ENCODE results near the gene RBCK1.

The RBCK1 gene

GRCh38 chr20:402496-402885, 5.6 kb upstream of the RBCK1 start:
- Histone ChIP-seq H3K4me3 (ENCODE audit: low read depth, low read length) (no peak overlapping the region), H3K27me3 (no peaks in the 10 kb centered on the region), H3K36me3 (no peaks in the 10 kb centered on the region), H3K4me1 (no peaks in the 10 kb centered on the region; the same call in 1 of the 2 replicates), H3K9me3 (no peaks in the 10 kb centered on the region)
- no peak for TF ChIP-seq CTCF (IDR thresholded peaks at IDR 0.05; ENCODE audit: low read depth, low read length)
- DNase-seq = no peak

- Histone ChIP-seq H3K36me3 (no peaks in the 10 kb centered on the region), H3K27me3 (no peaks in the 10 kb centered on the region), H3K9me3 (no peaks in the 10 kb centered on the region), H3K4me3 (ENCODE audit: low read depth, low read length) (no peak overlapping the region), H3K4me1 (no peaks in the 10 kb centered on the region; the same call in 1 of the 2 replicates)
- no peak for DNase-seq
- no peak for TF ChIP-seq CTCF (IDR thresholded peaks at IDR 0.05; ENCODE audit: low read depth, low read length)
Observed at GRCh38 chr20:402898-403581, 5.1 kb upstream of the RBCK1 start.

- no peak overlapping the region for H3K4me3 ChIP-seq (ENCODE audit: low read depth, low read length)
- no peak for DNase-seq
- H3K27me3 ChIP-seq = no peaks in the 10 kb centered on the region
- no peaks in the 10 kb centered on the region; the same call in 1 of the 2 replicates for H3K4me1 ChIP-seq
- H3K9me3 ChIP-seq = no peaks in the 10 kb centered on the region
- no peaks in the 10 kb centered on the region for H3K36me3 ChIP-seq
- TF ChIP-seq CTCF (IDR thresholded peaks at IDR 0.05; ENCODE audit: low read depth, low read length) = no peak
Observed at GRCh38 chr20:403582-403957, 4.5 kb upstream of the RBCK1 start.

- no peak for TF ChIP-seq CTCF (IDR thresholded peaks at IDR 0.05; ENCODE audit: low read depth, low read length)
- Histone ChIP-seq H3K27me3 (no peaks in the 10 kb centered on the region), H3K36me3 (no peaks in the 10 kb centered on the region), H3K4me1 (no peaks in the 10 kb centered on the region; the same call in 1 of the 2 replicates), H3K4me3 (ENCODE audit: low read depth, low read length) (no peak overlapping the region), H3K9me3 (no peaks in the 10 kb centered on the region)
- no peak for DNase-seq
Observed at GRCh38 chr20:404088-404487, 4.0 kb upstream of the RBCK1 start.

- DNase-seq = no peak
- no peaks in the 10 kb centered on the region for H3K27me3 ChIP-seq
Observed at GRCh38 chr20:406200-407132, 1.6 kb upstream of the RBCK1 start.

More at GRCh38 chr20:406200-407132, 1.6 kb upstream of the RBCK1 start:
- no peak overlapping the region for H3K4me3 ChIP-seq (ENCODE audit: low read depth, low read length)
- no peak for TF ChIP-seq CTCF (IDR thresholded peaks at IDR 0.05; ENCODE audit: low read depth, low read length)
- H3K36me3 ChIP-seq = no peaks in the 10 kb centered on the region
- no peaks in the 10 kb centered on the region for H3K9me3 ChIP-seq
- H3K4me1 ChIP-seq = no peaks in the 10 kb centered on the region
